ENCODE results near the gene RPRD1A. TPM values are rescaled to one million over a fixed set of nuclear protein-coding genes. Genes with fewer than 3 reads are reported as not detected.
"Not testable (repeated sequence)": the region's sequence is repeated elsewhere in the genome, so short reads cannot be mapped to it uniquely, and the experiment has no call there.

Gene RPRD1A
- total RNA-seq, 1 donor from 2014 or later = 47.6 TPM

DNA sequence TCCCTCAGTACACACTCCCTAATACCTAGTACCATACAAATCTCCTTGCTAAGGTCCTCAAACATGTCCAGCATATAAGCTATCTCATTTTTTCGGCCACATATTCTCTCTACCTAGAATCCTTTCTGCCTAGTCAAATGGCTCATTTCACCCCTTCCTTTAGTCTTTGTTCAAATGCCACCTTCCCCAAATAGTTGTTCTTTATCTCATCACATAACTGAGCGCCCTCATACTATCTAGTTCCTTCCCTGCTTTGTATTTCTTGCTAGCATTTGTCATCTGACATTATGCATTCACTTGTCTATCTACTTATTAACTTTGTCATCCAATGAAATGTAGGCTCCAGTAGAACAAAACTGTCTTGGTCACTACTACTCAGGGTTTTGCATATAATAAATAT lies 35.5 kb downstream of the RPRD1A start:
- H3K36me3 Mint-ChIP-seq (ENCODE audit: low read depth) = peaks cover 30% of the 10 kb centered on the region
- POLR2A ChIA-PET = interaction anchor here (2.0 kb wide), 1 partner anchor 97 kb away, joined by 9 read pairs; the partner anchor contains the start of genes ELP2 and SLC39A6
- no peaks in the 10 kb centered on the region for H3K9me3 Mint-ChIP-seq
- TF ChIP-seq, protein P1, sequence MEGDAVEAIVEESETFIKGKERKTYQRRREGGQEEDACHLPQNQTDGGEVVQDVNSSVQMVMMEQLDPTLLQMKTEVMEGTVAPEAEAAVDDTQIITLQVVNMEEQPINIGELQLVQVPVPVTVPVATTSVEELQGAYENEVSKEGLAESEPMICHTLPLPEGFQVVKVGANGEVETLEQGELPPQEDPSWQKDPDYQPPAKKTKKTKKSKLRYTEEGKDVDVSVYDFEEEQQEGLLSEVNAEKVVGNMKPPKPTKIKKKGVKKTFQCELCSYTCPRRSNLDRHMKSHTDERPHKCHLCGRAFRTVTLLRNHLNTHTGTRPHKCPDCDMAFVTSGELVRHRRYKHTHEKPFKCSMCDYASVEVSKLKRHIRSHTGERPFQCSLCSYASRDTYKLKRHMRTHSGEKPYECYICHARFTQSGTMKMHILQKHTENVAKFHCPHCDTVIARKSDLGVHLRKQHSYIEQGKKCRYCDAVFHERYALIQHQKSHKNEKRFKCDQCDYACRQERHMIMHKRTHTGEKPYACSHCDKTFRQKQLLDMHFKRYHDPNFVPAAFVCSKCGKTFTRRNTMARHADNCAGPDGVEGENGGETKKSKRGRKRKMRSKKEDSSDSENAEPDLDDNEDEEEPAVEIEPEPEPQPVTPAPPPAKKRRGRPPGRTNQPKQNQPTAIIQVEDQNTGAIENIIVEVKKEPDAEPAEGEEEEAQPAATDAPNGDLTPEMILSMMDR (IDR thresholded peaks at IDR 0.05) = no peak
- peak overlapping the region; percentile 48 for H3K4me3 Mint-ChIP-seq
- no peaks in the 10 kb centered on the region for H3K27me3 Mint-ChIP-seq
- CTCF ChIA-PET = interaction anchor here (1.1 kb wide), 1 partner anchor 252 kb away, joined by 3 read pairs; no protein-coding TSS in a partner anchor
- DNase-seq (no peak), ATAC-seq (ENCODE audit: low read depth) (no peak)
- peaks cover 49% of the 10 kb centered on the region for H3K4me1 Mint-ChIP-seq
- intact Hi-C loops (cut with micrococcal nuclease) = loop anchor here (2.0 to 5.0 kb wide), 2 partner anchors 15 to 35 kb away; partner anchors contain the start of gene RPRD1A
- H3K27ac Mint-ChIP-seq = peak overlapping the region; percentile 72

DNA sequence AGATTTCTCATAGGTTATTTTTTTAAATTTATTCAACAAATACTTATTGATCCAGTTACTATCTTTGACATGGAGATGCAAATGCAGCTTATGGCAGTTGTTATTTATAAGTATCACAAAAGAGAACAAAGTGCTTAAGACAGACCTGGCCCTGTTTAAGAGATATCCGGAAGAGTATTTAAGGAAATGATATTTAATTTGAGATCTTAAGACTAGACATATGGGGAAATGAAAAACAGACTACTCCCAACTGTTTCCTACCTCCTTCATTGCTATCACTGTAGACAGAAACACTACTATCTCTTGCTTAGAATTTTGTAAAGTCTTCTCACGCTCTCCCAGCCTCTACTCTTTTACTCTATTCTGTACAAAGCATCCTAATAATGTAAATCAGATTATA lies 36.0 kb downstream of the RPRD1A start:
- Mint-ChIP-seq H3K36me3 (ENCODE audit: low read depth) (peaks cover 34% of the 10 kb centered on the region), H3K4me3 (peak overlapping the region; percentile 48), H3K27ac (peak overlapping the region; percentile 72), H3K27me3 (no peaks in the 10 kb centered on the region), H3K4me1 (peaks cover 49% of the 10 kb centered on the region), H3K9me3 (no peaks in the 10 kb centered on the region)
- TF ChIP-seq, protein P1 (IDR thresholded peaks at IDR 0.05) = no peak
- intact Hi-C loops (cut with micrococcal nuclease) = loop anchor here (2.0 to 5.0 kb wide), 2 partner anchors 15 to 36 kb away; partner anchors contain the start of gene RPRD1A
- ChIA-PET CTCF (interaction anchor here (0.7 kb wide), 1 partner anchor 14 kb away, joined by 3 read pairs; no protein-coding TSS in a partner anchor), POLR2A (interaction anchor here (2.0 kb wide), 1 partner anchor 98 kb away, joined by 9 read pairs; the partner anchor contains the start of genes ELP2 and SLC39A6)
- DNase-seq (no peak), ATAC-seq (ENCODE audit: low read depth) (peak; percentile 62)

DNA sequence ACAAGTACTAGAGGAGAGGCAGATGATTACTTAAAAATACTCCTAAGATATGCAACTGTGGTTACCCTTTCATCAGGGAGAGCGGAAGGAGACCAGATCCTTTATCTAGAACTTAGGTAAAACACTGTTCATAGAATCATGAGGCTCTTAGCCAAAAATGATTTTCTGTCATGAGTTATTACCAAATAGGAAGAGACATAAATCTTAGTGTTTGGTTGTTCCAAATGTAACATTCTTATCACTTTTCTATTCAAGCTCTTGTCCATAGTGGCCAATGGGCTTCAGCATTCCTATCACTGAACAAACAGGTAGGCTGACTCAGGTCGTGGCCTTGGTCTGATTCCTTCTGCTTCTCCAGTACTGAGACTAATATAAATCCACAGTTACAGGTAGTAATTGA lies 38.5 kb downstream of the RPRD1A start:
- DNase-seq = no peak
- CTCF ChIA-PET = no interaction called here
- no peaks in the 10 kb centered on the region for H3K27me3 Mint-ChIP-seq

DNA sequence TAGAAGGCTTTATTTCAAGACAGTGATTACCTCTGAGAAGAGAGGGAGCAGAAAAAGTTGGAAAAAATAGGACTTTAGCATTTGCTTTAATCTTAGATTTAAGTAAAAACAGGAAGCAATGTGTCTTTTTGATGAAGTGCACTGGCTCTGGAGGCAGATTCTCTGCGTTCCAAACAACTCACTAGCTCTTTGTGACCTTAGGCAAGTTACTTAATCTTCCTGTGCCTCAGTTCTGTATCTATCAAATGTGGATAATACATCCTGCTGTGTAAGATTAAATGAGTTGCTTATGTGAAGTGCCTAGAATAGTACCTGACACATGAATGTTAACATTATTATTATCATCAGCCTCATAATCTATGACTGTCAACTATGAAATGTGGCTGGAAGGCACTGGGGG lies 42.3 kb downstream of the RPRD1A start:
- ChIA-PET CTCF (no interaction called here), POLR2A (no interaction called here)
- Mint-ChIP-seq H3K4me3 (no peak overlapping the region), H3K9me3 (no peaks in the 10 kb centered on the region), H3K27me3 (no peaks in the 10 kb centered on the region), H3K4me1 (no peaks in the 10 kb centered on the region), H3K27ac (no peak overlapping the region), H3K36me3 (ENCODE audit: low read depth) (peaks cover 46% of the 10 kb centered on the region)
- TF ChIP-seq, protein P1 (IDR thresholded peaks at IDR 0.05) = no peak
- no peak for ATAC-seq (ENCODE audit: low read depth)
- intact Hi-C loops (cut with micrococcal nuclease) = no loop called here
- DNase-seq = no peak

More for the DNA sequence above, 38.5 kb downstream of the RPRD1A start:
- no peaks in the 10 kb centered on the region for H3K9me3 Mint-ChIP-seq
- H3K27ac Mint-ChIP-seq = no peak overlapping the region
- peaks cover 52% of the 10 kb centered on the region for H3K36me3 Mint-ChIP-seq (ENCODE audit: low read depth)
- H3K4me3 Mint-ChIP-seq = no peak overlapping the region
- TF ChIP-seq, protein P1 (IDR thresholded peaks at IDR 0.05) = no peak
- peaks cover 33% of the 10 kb centered on the region for H3K4me1 Mint-ChIP-seq
- ATAC-seq (ENCODE audit: low read depth) = no peak
- POLR2A ChIA-PET = no interaction called here
- intact Hi-C loops (cut with micrococcal nuclease) = no loop called here

DNA sequence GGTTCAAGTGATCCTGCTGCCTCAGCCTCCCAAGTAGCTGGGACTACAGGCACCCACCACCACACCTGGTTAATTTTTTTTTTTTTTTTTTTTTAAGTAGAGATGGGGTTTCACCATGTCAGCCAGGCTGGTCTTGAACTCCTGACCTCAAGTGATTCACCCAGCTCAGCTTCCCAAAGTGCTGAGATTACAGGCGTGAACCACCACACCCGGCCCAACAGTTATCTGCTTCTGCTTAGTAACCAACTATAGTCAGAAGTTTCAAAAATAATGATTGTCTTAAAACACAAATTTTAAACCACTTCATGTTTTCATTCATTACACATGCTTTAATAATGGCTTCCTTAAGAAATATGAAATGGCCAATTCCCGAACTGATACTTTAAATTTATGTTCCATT lies 43.1 kb downstream of the RPRD1A start:
- ChIA-PET CTCF (interaction anchor here (0.7 kb wide), 1 partner anchor 810 kb away, joined by 3 read pairs; no protein-coding TSS in a partner anchor), POLR2A (interaction anchor here (1.1 kb wide), 1 partner anchor 105 kb away, joined by 5 read pairs; the partner anchor contains the start of gene SLC39A6)
- DNase-seq; H3K9me3 Mint-ChIP-seq; ATAC-seq (ENCODE audit: low read depth); H3K27ac Mint-ChIP-seq; H3K4me3 Mint-ChIP-seq; H3K27me3 Mint-ChIP-seq; intact Hi-C loops (cut with micrococcal nuclease); H3K4me1 Mint-ChIP-seq: not testable (repeated sequence)
- peaks cover 43% of the 10 kb centered on the region for H3K36me3 Mint-ChIP-seq (ENCODE audit: low read depth)
